GM23338 (cell line): Measurements from ENCODE around the gene TAF3. TPM values are rescaled to one million over a fixed set of nuclear protein-coding genes. Genes with fewer than 3 reads are reported as not detected.

ENCODE experiments used
- ATAC-seq: fragments of 200-7000 bp; cut with Tn5 transposase; 3 replicates; pipeline ENCODE4 v1.9.1; 2020
- DNase-seq: peaks from one replicate; pipeline ENCODE4 v3.0.0-alpha.2; 2015; ENCODE audit warnings: low spot score
- H2AFZ ChIP-seq: fragments of 200-600 bp; sonication (generic); 2 replicates; pipeline ENCODE4 v1.8.0; 2016; ENCODE audit warnings: antibody characterized with exemption, mild to moderate bottlenecking, moderate library complexity
- H3F3A ChIP-seq: fragments of 200-600 bp; sonication (generic); replicated peaks from 2 replicates; pipeline ENCODE4 v1.8.0; 2017; ENCODE audit warnings: antibody characterized with exemption, mixed run types, low read depth
- H3K27ac ChIP-seq: fragments of 200-600 bp; sonication (generic); 2 replicates; pipeline ENCODE4 v1.6.1; 2016; ENCODE audit warnings: low read depth
- H3K27me3 ChIP-seq: fragments of 200-600 bp; sonication (generic); 2 replicates; pipeline ENCODE4 v1.8.0; 2016; ENCODE audit warnings: mild to moderate bottlenecking, mixed run types, moderate library complexity; ENCODE audit not compliant: insufficient read depth
- H3K36me3 ChIP-seq: fragments of 200-600 bp; sonication (generic); 2 replicates; pipeline ENCODE4 v1.8.0; 2016; ENCODE audit warnings: mild to moderate bottlenecking; ENCODE audit not compliant: insufficient read depth
- H3K4me1 ChIP-seq: fragments of 200-600 bp; sonication (generic); 2 replicates; pipeline ENCODE4 v1.8.0; 2016; ENCODE audit warnings: mild to moderate bottlenecking, moderate library complexity; ENCODE audit not compliant: insufficient read depth
- H3K4me2 ChIP-seq: fragments of 200-600 bp; sonication (generic); 2 replicates; pipeline ENCODE4 v1.7.1; 2017; ENCODE audit warnings: mixed run types
- H3K4me3 ChIP-seq: fragments of 200-600 bp; sonication (generic); 2 replicates; pipeline ENCODE4 v1.6.1; 2016; ENCODE audit warnings: mixed run types
- H3K79me2 ChIP-seq: fragments of 200-600 bp; sonication (generic); replicated peaks from 2 replicates; pipeline ENCODE4 v1.8.0; 2017; ENCODE audit warnings: mild to moderate bottlenecking; ENCODE audit not compliant: insufficient read depth
- H3K9me2 ChIP-seq: fragments of 200-600 bp; sonication (generic); 2 replicates; pipeline ENCODE4 v1.8.0; 2017; ENCODE audit not compliant: insufficient read depth
- H4K20me1 ChIP-seq: fragments of 200-600 bp; sonication (generic); replicated peaks from 2 replicates; pipeline ENCODE4 v1.8.0; 2017; ENCODE audit warnings: mild to moderate bottlenecking; ENCODE audit not compliant: insufficient read depth
- H3K27ac Mint-ChIP-seq: 2 replicates; pipeline ENCODE4 v1.8.0; 2020; ENCODE audit warnings: inconsistent platforms, mild to moderate bottlenecking, moderate library complexity, mixed read lengths
- H3K27me3 Mint-ChIP-seq: 3 replicates; pipeline ENCODE4 v1.8.0; 2022; ENCODE audit warnings: low read depth, mild to moderate bottlenecking, moderate library complexity, mixed read lengths, inconsistent platforms; ENCODE audit not compliant: insufficient read depth, poor library complexity
- H3K36me3 Mint-ChIP-seq: 3 replicates; pipeline ENCODE4 v1.8.0; 2021; ENCODE audit warnings: low read depth, mild to moderate bottlenecking, inconsistent platforms, moderate library complexity, mixed read lengths
- H3K4me1 Mint-ChIP-seq: 3 replicates; pipeline ENCODE4 v1.8.0; 2020; ENCODE audit warnings: mild to moderate bottlenecking, inconsistent platforms, mixed read lengths
- H3K4me3 Mint-ChIP-seq: 3 replicates; pipeline ENCODE4 v1.8.0; 2021; ENCODE audit warnings: moderate library complexity, mild to moderate bottlenecking, inconsistent platforms, mixed read lengths
- H3K9me3 Mint-ChIP-seq: 3 replicates; pipeline ENCODE4 v1.8.0; 2020; ENCODE audit warnings: moderate library complexity, mild to moderate bottlenecking, inconsistent platforms, mixed read lengths
- CREB1 ChIP-seq: fragments of 250-450 bp; sonication (Bioruptor Pico); IDR thresholded peaks from 2 replicates; pipeline ENCODE4 v1.5.0; 2020; ENCODE audit warnings: low read depth, mild to moderate bottlenecking, moderate library complexity
- EZH2 ChIP-seq: fragments of 200-600 bp; sonication (generic); IDR thresholded peaks from one replicate; pipeline ENCODE4 v1.8.0; 2017; ENCODE audit warnings: antibody characterized with exemption, mild to moderate bottlenecking, low read depth; ENCODE audit not compliant: unreplicated experiment
- JUNB ChIP-seq: IDR thresholded peaks from one replicate; pipeline ENCODE4 v1.6.1; 2016; ENCODE audit warnings: antibody characterized with exemption; ENCODE audit not compliant: unreplicated experiment
- NANOG ChIP-seq: IDR thresholded peaks from 2 replicates; pipeline ENCODE4 v1.6.1; 2016; ENCODE audit warnings: antibody characterized with exemption, borderline replicate concordance
- STAT1 ChIP-seq: IDR thresholded peaks from one replicate; pipeline ENCODE4 v1.6.1; 2016; ENCODE audit warnings: antibody characterized with exemption; ENCODE audit not compliant: unreplicated experiment
- polyA plus RNA-seq: library from polyadenylated mRNA; unstranded; fragments of >200 nt; fragmentation: Nextera tagmentation; extraction: Ambion mirVana; gene quantifications from 2 replicates; pipeline ENCODE4 v1.2.1, GENCODE V29; 2016
- total RNA-seq: library from RNA; depleted of rRNA; stranded (reverse); fragments of >200 nt; shearing (Covaris generic); gene quantifications from 2 replicates; pipeline ENCODE4 v1.2.3, GENCODE V29; 2014
- TF ChIP-seq, protein P1 (sequence below): fragments of 250-450 bp; sonication (Bioruptor Pico); IDR thresholded peaks from 2 replicates; pipeline ENCODE4 v1.5.0; 2020; ENCODE audit warnings: mild to moderate bottlenecking, moderate library complexity
- TF ChIP-seq, protein P2 (sequence below), 2 experiments: fragments of 200-600 bp in 1 of 2; sonication (generic) in 1 of 2; conservative IDR thresholded peaks; 2 replicates each; pipeline versions ENCODE4 v1.5.1 to v1.6.1; 2016 to 2017; ENCODE audit warnings: antibody characterized with exemption in 2 of 2, low read depth in 2 of 2, mild to moderate bottlenecking in 2 of 2, moderate library complexity in 1 of 2

TAF3 gene
- total and polyA plus RNA-seq, 2 experiments from 2014 or later, result 6.4 to 15.2 TPM

- TF ChIP-seq, protein P1, sequence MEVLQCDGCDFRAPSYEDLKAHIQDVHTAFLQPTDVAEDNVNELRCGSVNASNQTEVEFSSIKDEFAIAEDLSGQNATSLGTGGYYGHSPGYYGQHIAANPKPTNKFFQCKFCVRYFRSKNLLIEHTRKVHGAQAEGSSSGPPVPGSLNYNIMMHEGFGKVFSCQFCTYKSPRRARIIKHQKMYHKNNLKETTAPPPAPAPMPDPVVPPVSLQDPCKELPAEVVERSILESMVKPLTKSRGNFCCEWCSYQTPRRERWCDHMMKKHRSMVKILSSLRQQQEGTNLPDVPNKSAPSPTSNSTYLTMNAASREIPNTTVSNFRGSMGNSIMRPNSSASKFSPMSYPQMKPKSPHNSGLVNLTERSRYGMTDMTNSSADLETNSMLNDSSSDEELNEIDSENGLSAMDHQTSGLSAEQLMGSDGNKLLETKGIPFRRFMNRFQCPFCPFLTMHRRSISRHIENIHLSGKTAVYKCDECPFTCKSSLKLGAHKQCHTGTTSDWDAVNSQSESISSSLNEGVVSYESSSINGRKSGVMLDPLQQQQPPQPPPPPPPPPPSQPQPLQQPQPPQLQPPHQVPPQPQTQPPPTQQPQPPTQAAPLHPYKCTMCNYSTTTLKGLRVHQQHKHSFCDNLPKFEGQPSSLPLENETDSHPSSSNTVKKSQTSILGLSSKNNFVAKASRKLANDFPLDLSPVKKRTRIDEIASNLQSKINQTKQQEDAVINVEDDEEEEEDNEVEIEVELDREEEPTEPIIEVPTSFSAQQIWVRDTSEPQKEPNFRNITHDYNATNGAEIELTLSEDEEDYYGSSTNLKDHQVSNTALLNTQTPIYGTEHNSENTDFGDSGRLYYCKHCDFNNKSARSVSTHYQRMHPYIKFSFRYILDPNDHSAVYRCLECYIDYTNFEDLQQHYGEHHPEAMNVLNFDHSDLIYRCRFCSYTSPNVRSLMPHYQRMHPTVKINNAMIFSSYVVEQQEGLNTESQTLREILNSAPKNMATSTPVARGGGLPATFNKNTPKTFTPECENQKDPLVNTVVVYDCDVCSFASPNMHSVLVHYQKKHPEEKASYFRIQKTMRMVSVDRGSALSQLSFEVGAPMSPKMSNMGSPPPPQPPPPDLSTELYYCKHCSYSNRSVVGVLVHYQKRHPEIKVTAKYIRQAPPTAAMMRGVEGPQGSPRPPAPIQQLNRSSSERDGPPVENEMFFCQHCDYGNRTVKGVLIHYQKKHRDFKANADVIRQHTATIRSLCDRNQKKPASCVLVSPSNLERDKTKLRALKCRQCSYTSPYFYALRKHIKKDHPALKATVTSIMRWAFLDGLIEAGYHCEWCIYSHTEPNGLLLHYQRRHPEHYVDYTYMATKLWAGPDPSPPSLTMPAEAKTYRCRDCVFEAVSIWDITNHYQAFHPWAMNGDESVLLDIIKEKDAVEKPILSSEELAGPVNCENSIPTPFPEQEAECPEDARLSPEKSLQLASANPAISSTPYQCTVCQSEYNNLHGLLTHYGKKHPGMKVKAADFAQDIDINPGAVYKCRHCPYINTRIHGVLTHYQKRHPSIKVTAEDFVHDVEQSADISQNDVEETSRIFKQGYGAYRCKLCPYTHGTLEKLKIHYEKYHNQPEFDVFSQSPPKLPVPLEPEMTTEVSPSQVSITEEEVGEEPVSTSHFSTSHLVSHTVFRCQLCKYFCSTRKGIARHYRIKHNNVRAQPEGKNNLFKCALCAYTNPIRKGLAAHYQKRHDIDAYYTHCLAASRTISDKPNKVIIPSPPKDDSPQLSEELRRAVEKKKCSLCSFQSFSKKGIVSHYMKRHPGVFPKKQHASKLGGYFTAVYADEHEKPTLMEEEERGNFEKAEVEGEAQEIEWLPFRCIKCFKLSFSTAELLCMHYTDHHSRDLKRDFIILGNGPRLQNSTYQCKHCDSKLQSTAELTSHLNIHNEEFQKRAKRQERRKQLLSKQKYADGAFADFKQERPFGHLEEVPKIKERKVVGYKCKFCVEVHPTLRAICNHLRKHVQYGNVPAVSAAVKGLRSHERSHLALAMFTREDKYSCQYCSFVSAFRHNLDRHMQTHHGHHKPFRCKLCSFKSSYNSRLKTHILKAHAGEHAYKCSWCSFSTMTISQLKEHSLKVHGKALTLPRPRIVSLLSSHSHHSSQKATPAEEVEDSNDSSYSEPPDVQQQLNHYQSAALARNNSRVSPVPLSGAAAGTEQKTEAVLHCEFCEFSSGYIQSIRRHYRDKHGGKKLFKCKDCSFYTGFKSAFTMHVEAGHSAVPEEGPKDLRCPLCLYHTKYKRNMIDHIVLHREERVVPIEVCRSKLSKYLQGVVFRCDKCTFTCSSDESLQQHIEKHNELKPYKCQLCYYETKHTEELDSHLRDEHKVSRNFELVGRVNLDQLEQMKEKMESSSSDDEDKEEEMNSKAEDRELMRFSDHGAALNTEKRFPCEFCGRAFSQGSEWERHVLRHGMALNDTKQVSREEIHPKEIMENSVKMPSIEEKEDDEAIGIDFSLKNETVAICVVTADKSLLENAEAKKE (CRISPR knock-in tag), result no peak
- no peak for TF ChIP-seq EZH2
- TF ChIP-seq STAT1, result no peak
- TF ChIP-seq, protein P2, sequence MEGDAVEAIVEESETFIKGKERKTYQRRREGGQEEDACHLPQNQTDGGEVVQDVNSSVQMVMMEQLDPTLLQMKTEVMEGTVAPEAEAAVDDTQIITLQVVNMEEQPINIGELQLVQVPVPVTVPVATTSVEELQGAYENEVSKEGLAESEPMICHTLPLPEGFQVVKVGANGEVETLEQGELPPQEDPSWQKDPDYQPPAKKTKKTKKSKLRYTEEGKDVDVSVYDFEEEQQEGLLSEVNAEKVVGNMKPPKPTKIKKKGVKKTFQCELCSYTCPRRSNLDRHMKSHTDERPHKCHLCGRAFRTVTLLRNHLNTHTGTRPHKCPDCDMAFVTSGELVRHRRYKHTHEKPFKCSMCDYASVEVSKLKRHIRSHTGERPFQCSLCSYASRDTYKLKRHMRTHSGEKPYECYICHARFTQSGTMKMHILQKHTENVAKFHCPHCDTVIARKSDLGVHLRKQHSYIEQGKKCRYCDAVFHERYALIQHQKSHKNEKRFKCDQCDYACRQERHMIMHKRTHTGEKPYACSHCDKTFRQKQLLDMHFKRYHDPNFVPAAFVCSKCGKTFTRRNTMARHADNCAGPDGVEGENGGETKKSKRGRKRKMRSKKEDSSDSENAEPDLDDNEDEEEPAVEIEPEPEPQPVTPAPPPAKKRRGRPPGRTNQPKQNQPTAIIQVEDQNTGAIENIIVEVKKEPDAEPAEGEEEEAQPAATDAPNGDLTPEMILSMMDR (conservative IDR thresholded peaks at IDR 0.05; ENCODE audit: low read depth in 2 of 2), result no peak
- TF ChIP-seq NANOG, result no peak
- TF ChIP-seq CREB1 (CRISPR knock-in tag), result no peak
- no peak for TF ChIP-seq JUNB
These were observed 245.6 kb downstream of the TAF3 start (continued) for GRCh38 chr10:8063935-8064334.

- Histone ChIP-seq H3K27me3 (peaks cover 77% of the 10 kb centered on the region), H2AFZ (no peak overlapping the region), H3K27ac (0 out of 2 replicates have a peak overlapping the region, but pooled peaks have one; percentile 29), H3K4me3 (peak overlapping the region; percentile 47), H3F3A (peaks cover 12% of the 10 kb centered on the region), H4K20me1 (no peaks in the 10 kb centered on the region), H3K36me3 (no peaks in the 10 kb centered on the region), H3K4me1 (peaks cover 53% of the 10 kb centered on the region), H3K4me2 (peak overlapping the region; percentile 75), H3K9me2 (no peaks in the 10 kb centered on the region), H3K79me2 (no peaks in the 10 kb centered on the region)
- H3K4me3 Mint-ChIP-seq, result peak overlapping the region; percentile 48
- H3K4me1 Mint-ChIP-seq, result peaks cover 64% of the 10 kb centered on the region
- H3K36me3 Mint-ChIP-seq, result no peaks in the 10 kb centered on the region; the same call in 2 of the 3 replicates
- TF ChIP-seq STAT1 (no peak), JUNB (no peak), NANOG (peak; percentile 83; the same call in 1 of the 2 replicates)
- DNase-seq (no peak), ATAC-seq (peak; percentile 8; the same call in 2 of the 3 replicates)
- H3K27ac Mint-ChIP-seq, result no peak overlapping the region
- H3K27me3 Mint-ChIP-seq, result peaks cover 70% of the 10 kb centered on the region
- H3K9me3 Mint-ChIP-seq, result no peaks in the 10 kb centered on the region
These were observed 246.1 kb downstream of the TAF3 start for GRCh38 chr10:8064436-8064835.
